Tibial nerve (tissue), 4 donors: ENCODE results near the gene RNF40.

ENCODE experiments used
- CTCF ChIP-seq, 5 experiments: fragments of 200-600 bp in 3 of 5; fragments of 450-650 bp in 2 of 5; sonication (generic) in 3 of 5; IDR thresholded peaks; one replicate each; pipeline ENCODE4 v1.5.1; 2016 to 2019; ENCODE audit warnings: antibody characterized with exemption in 5 of 5, mild to moderate bottlenecking in 3 of 5, moderate library complexity in 2 of 5
- EP300 ChIP-seq, 2 donors: sonication (generic); formaldehyde crosslinking; IDR thresholded peaks; one replicate each; pipeline ENCODE4 v1.6.1; 2017; ENCODE audit warnings: antibody characterized with exemption in 2 of 2, mild to moderate bottlenecking in 1 of 2

GRCh38 chr16:30780021-30780420, 17.9 kb downstream of the RNF40 start:
- no peak for TF ChIP-seq CTCF (IDR thresholded peaks at IDR 0.05)
- no peak for TF ChIP-seq EP300 (IDR thresholded peaks at IDR 0.05)
